HepG2 (cell line): ENCODE results near the gene OR2V2. TPM values are rescaled to one million over a fixed set of nuclear protein-coding genes. Genes with fewer than 3 reads are reported as not detected.

Experiments used
- CBFB ChIP-seq: sonication (generic); formaldehyde crosslinking; IDR thresholded peaks from 2 replicates; pipeline ENCODE4 v1.4.0; 2020; ENCODE audit warnings: missing genetic modification reagents
- DZIP1 ChIP-seq: sonication (generic); formaldehyde crosslinking; IDR thresholded peaks from 2 replicates; pipeline ENCODE4 v1.5.0; 2020; ENCODE audit warnings: mild to moderate bottlenecking, missing genetic modification reagents
- ESRRA ChIP-seq: sonication (generic); formaldehyde crosslinking; IDR thresholded peaks from 2 replicates; pipeline ENCODE4 v1.5.1; 2020; ENCODE audit warnings: mild to moderate bottlenecking, low read depth, missing genetic modification reagents
- HOXA7 ChIP-seq: sonication (generic); formaldehyde crosslinking; IDR thresholded peaks from 2 replicates; pipeline ENCODE4 v1.8.1; 2022; ENCODE audit warnings: mild to moderate bottlenecking, missing genetic modification reagents, moderate library complexity
- IKZF5 ChIP-seq: IDR thresholded peaks from 2 replicates; pipeline ENCODE4 v1.6.1; 2018; ENCODE audit warnings: missing genetic modification reagents, mild to moderate bottlenecking, missing compliant biosample characterization
- NCOR1 ChIP-seq: fragments of 200-600 bp; sonication (generic); IDR thresholded peaks from 2 replicates; pipeline ENCODE4 v1.7.0; 2017; ENCODE audit warnings: antibody characterized with exemption, low read length, borderline replicate concordance
- SRSF1 ChIP-seq: fragments of 200-400 bp; formaldehyde crosslinking; optimal IDR thresholded peaks from 2 replicates; pipeline ENCODE3; 2017; ENCODE audit warnings: mild to moderate bottlenecking, low read depth, low read length, moderate library complexity
- THYN1 ChIP-seq: sonication (generic); formaldehyde crosslinking; IDR thresholded peaks from 2 replicates; pipeline ENCODE4 v1.8.1; 2023; ENCODE audit warnings: low read depth, mild to moderate bottlenecking, moderate library complexity, missing genetic modification reagents, borderline replicate concordance
- ZNF235 ChIP-seq: sonication (generic); formaldehyde crosslinking; IDR thresholded peaks from 2 replicates; pipeline ENCODE4 v1.8.1; 2023; ENCODE audit warnings: mild to moderate bottlenecking, missing genetic modification reagents, borderline replicate concordance
- ZNF251 ChIP-seq: sonication (generic); formaldehyde crosslinking; IDR thresholded peaks from 2 replicates; pipeline ENCODE4 v1.9.0; 2021; ENCODE audit warnings: mild to moderate bottlenecking, missing genetic modification reagents
- ZNF292 ChIP-seq: sonication (generic); formaldehyde crosslinking; IDR thresholded peaks from 2 replicates; pipeline ENCODE4 v1.8.1; 2022; ENCODE audit warnings: mild to moderate bottlenecking, low read depth, missing genetic modification reagents, borderline replicate concordance
- polyA plus RNA-seq, 8 experiments: library from polyadenylated mRNA; depleted of rRNA in 3 of 8; stranded (reverse) in 7 of 8; unstranded in 1 of 8; fragments of >200 nt; fragmentation: Illumina TruSeq in 4 of 8; extraction: Trizol in 4 of 8; gene quantifications; 2 replicates each; pipeline versions ENCODE4 v1.2.1 to v1.2.3, GENCODE V29; 2011 to 2016; ENCODE audit warnings: low read depth in 4 of 8, missing spikeins in 1 of 8, mixed read lengths in 1 of 8; ENCODE audit not compliant: insufficient read depth in 1 of 8
- total RNA-seq, 5 experiments: library from RNA; depleted of rRNA; stranded (reverse); fragments of >200 nt; fragmentation: Illumina TruSeq; extraction: Trizol; gene quantifications; 2 replicates each; pipeline ENCODE4 v1.2.3, GENCODE V29; 2016; ENCODE audit warnings: low read depth in 1 of 5
- TF ChIP-seq, protein P1 (sequence below): fragments of 450-650 bp; IDR thresholded peaks from 2 replicates; pipeline ENCODE4 v1.6.1; 2016
- TF ChIP-seq, protein P2 (sequence below): sonication (generic); formaldehyde crosslinking; IDR thresholded peaks from 2 replicates; pipeline ENCODE4 v1.4.0; 2020; ENCODE audit warnings: missing genetic modification reagents, mild to moderate bottlenecking, borderline replicate concordance

Gene OR2V2
- total and polyA plus RNA-seq, 2 of the 13 experiments (the other 11 are each of a cell fraction or from before 2014, with no cell fraction given), result not detected

DNA sequence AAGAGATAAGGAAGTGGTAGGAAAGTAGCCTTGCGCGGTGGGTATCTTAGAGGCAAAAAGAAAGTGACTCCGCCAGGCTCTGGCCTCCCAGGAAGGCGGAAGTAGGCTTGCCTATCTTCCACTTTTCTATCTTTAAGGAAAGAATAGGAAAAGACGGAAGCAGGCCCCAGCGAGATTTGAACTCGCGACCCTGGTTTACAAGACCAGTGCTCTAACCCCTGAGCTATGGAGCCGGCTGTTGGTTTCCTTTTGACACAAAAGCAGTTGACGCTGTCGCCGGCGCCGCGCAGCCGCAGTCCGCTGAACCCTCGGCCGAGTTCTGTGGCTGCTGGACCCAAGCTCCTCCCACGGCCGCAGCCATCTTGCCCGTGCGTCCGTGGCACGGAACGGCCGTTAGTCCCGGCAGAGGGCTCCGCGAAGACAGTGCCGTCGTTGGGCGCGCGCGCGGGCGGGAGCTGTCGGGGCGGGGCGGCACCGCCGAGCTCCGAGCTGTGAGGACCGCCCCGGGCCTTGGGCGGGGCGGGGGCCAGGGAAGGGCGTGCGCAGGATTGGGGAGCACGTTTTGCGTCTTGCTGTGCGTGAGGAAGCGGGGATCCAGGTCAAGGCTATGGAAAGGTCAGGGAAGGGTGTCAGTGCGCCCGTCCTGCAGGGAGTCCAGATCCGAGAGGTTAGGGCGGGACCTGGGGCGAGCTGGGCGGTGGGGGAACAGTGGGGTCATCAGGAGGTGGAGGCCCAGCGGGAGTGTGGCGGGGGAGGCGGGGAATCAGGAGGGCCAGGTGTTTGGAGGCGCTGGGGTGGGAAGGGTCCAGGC, 44.3 kb downstream of the OR2V2 start (continued):
- TF ChIP-seq, protein P1, sequence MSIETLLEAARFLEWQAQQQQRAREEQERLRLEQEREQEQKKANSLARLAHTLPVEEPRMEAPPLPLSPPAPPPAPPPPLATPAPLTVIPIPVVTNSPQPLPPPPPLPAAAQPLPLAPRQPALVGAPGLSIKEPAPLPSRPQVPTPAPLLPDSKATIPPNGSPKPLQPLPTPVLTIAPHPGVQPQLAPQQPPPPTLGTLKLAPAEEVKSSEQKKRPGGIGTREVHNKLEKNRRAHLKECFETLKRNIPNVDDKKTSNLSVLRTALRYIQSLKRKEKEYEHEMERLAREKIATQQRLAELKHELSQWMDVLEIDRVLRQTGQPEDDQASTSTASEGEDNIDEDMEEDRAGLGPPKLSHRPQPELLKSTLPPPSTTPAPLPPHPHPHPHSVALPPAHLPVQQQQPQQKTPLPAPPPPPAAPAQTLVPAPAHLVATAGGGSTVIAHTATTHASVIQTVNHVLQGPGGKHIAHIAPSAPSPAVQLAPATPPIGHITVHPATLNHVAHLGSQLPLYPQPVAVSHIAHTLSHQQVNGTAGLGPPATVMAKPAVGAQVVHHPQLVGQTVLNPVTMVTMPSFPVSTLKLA, result no peak
- TF ChIP-seq ZNF292 (CRISPR knock-in tag), result no peak
- TF ChIP-seq NCOR1, result no peak; the same call in 1 of the 2 replicates
- TF ChIP-seq ZNF235 (CRISPR knock-in tag), result peak; percentile 70; the same call in 1 of the 2 replicates
- no peak for TF ChIP-seq THYN1 (CRISPR knock-in tag)
- TF ChIP-seq ZNF251, result no peak
- no peak for TF ChIP-seq SRSF1
- no peak for TF ChIP-seq CBFB (CRISPR knock-in tag)
- TF ChIP-seq HOXA7 (CRISPR knock-in tag), result no peak
- TF ChIP-seq DZIP1 (CRISPR knock-in tag), result no peak
- TF ChIP-seq IKZF5 (CRISPR knock-in tag), result no peak
- peak; percentile 70; the same call in 1 of the 2 replicates for TF ChIP-seq ESRRA (CRISPR knock-in tag)
- TF ChIP-seq, protein P2, sequence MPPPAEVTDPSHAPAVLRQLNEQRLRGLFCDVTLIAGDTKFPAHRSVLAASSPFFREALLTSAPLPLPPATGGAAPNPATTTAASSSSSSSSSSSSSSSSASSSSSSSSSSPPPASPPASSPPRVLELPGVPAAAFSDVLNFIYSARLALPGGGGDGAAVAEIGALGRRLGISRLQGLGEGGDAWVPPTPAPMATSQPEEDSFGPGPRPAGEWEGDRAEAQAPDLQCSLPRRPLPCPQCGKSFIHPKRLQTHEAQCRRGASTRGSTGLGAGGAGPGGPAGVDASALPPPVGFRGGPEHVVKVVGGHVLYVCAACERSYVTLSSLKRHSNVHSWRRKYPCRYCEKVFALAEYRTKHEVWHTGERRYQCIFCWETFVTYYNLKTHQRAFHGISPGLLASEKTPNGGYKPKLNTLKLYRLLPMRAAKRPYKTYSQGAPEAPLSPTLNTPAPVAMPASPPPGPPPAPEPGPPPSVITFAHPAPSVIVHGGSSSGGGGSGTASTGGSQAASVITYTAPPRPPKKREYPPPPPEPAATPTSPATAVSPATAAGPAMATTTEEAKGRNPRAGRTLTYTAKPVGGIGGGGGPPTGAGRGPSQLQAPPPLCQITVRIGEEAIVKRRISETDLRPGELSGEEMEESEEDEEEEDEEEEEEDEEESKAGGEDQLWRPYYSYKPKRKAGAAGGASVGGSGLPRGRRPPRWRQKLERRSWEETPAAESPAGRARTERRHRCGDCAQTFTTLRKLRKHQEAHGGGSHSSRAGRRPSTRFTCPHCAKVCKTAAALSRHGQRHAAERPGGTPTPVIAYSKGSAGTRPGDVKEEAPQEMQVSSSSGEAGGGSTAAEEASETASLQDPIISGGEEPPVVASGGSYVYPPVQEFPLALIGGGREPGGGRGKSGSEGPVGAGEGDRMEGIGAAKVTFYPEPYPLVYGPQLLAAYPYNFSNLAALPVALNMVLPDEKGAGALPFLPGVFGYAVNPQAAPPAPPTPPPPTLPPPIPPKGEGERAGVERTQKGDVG (CRISPR knock-in tag), result no peak
